Upper lobe of right lung (tissue), 1 donor: ENCODE data around the gene FOXP1. TPM values are rescaled to one million over a fixed set of nuclear protein-coding genes. Genes with fewer than 3 reads are reported as not detected.

Experiments
- ATAC-seq: fragments of 200-7000 bp; cut with Tn5 transposase; one replicate; pipeline ENCODE4 v1.9.1; 2020; ENCODE audit warnings: mild to moderate bottlenecking, moderate library complexity
- DNase-seq: peaks from one replicate; pipeline ENCODE4 v3.0.0-alpha.2; 2020
- H3K27ac ChIP-seq: fragments of 200-600 bp; one replicate; pipeline ENCODE4 v1.8.0; 2022
- H3K27me3 ChIP-seq: fragments of 200-600 bp; one replicate; pipeline ENCODE4 v1.8.0; 2022; ENCODE audit warnings: mild to moderate bottlenecking
- H3K36me3 ChIP-seq: fragments of 200-600 bp; one replicate; pipeline ENCODE4 v1.8.0; 2022
- H3K4me1 ChIP-seq: fragments of 200-600 bp; one replicate; pipeline ENCODE4 v1.8.0; 2022
- H3K4me3 ChIP-seq: fragments of 200-600 bp; one replicate; pipeline ENCODE4 v1.8.0; 2022; ENCODE audit warnings: mild to moderate bottlenecking
- H3K9me3 ChIP-seq: fragments of 200-600 bp; one replicate; pipeline ENCODE4 v1.8.0; 2022
- CTCF ChIP-seq: fragments of 200-600 bp; IDR thresholded peaks from one replicate; pipeline ENCODE4 v1.8.0; 2022; ENCODE audit warnings: antibody characterized with exemption
- intact Hi-C: fragments of 100-400 bp; cut with DNase I; formaldehyde crosslinking; loops from one replicate; pipeline ENCODE4 v1.11.0; 2022
- total RNA-seq: library from RNA; stranded (reverse); fragmentation: NEBNext Ultra II Directional; extraction: Animal tissue kit (Norgen Biotek cat#: 25700); gene quantifications from one replicate; pipeline ENCODE4 v1.2.1, GENCODE V29; 2021
- donor health status: DM: no; HTN: yes; CAD: no; lungs with severe emphysema.

Gene FOXP1
- total RNA-seq, 1 donor from 2014 or later: 140 TPM

GRCh38 chr3:71366988-71367604, 216.4 kb downstream of the FOXP1 start:
- no peak for TF ChIP-seq CTCF

GRCh38 chr3:71361334-71361890, 222.1 kb downstream of the FOXP1 start:
- Histone ChIP-seq H3K4me3 (no peak overlapping the region), H3K27me3 (no peaks in the 10 kb centered on the region), H3K36me3 (no peaks in the 10 kb centered on the region), H3K27ac (no peak overlapping the region), H3K9me3 (no peaks in the 10 kb centered on the region), H3K4me1 (peaks cover 4% of the 10 kb centered on the region)
- DNase-seq (no peak), ATAC-seq (no peak)
- TF ChIP-seq CTCF: no peak
- intact Hi-C loops: no loop called here

More at GRCh38 chr3:71366988-71367604, 216.4 kb downstream of the FOXP1 start:
- no peaks in the 10 kb centered on the region for H3K27me3 ChIP-seq
- no peak for ATAC-seq
- intact Hi-C loops: no loop called here
- no peak overlapping the region for H3K27ac ChIP-seq
- H3K4me3 ChIP-seq: no peak overlapping the region
- no peak for DNase-seq
- no peaks in the 10 kb centered on the region for H3K36me3 ChIP-seq
- H3K9me3 ChIP-seq: no peaks in the 10 kb centered on the region
- peaks cover 9% of the 10 kb centered on the region for H3K4me1 ChIP-seq

DNA sequence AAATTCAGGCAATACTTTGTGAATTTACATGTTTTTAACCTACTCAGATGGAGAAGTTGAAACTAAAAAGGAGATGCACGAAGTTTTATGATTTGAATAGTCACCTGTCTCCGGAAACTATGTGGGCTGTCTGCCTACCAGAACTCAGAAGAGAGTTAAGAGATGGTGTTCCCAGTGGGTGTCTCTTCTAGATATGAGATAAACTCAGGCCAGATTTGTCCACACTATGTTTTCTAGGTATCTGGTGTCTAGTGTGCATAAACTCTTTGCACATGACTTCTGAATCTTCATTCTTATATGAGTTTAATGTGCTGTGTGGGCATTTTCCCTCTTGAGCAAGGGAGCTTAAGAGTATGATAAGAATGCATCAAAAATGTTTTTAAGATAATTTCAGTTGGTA, 222.8 kb downstream of the FOXP1 start:
- intact Hi-C loops: no loop called here
- no peaks in the 10 kb centered on the region for H3K27me3 ChIP-seq
- no peak overlapping the region for H3K27ac ChIP-seq
- no peaks in the 10 kb centered on the region for H3K36me3 ChIP-seq
- peaks cover 4% of the 10 kb centered on the region for H3K4me1 ChIP-seq
- ATAC-seq: no peak
- H3K4me3 ChIP-seq: no peak overlapping the region
- no peak for TF ChIP-seq CTCF
- DNase-seq: no peak
- H3K9me3 ChIP-seq: no peaks in the 10 kb centered on the region

GRCh38 chr3:71360180-71360579, 223.3 kb downstream of the FOXP1 start:
- H3K4me3 ChIP-seq: no peak overlapping the region
- intact Hi-C loops: no loop called here
- peaks cover 4% of the 10 kb centered on the region for H3K4me1 ChIP-seq
- DNase-seq (no peak), ATAC-seq (no peak)
- TF ChIP-seq CTCF: no peak
- H3K36me3 ChIP-seq: no peaks in the 10 kb centered on the region
- no peaks in the 10 kb centered on the region for H3K9me3 ChIP-seq
- no peak overlapping the region for H3K27ac ChIP-seq
- no peaks in the 10 kb centered on the region for H3K27me3 ChIP-seq

- H3K4me1 ChIP-seq: peaks cover 4% of the 10 kb centered on the region
- H3K9me3 ChIP-seq: no peaks in the 10 kb centered on the region
- TF ChIP-seq CTCF: no peak
- ATAC-seq (no peak), DNase-seq (no peak)
- no peaks in the 10 kb centered on the region for H3K36me3 ChIP-seq
- H3K27ac ChIP-seq: no peak overlapping the region
- no peak overlapping the region for H3K4me3 ChIP-seq
- intact Hi-C loops: no loop called here
- H3K27me3 ChIP-seq: no peaks in the 10 kb centered on the region
Observed at GRCh38 chr3:71358243-71358642, 225.3 kb downstream of the FOXP1 start.
